NT2/D1 (cell line): ENCODE results near the gene RDH5.

Experiments
- YY1 ChIP-seq: IDR thresholded peaks from 2 replicates; pipeline ENCODE4 v1.6.1; 2011; ENCODE audit not compliant: insufficient read length, insufficient read depth
- ZNF274 ChIP-seq: IDR thresholded peaks from 2 replicates; pipeline ENCODE4 v1.6.1; 2011; ENCODE audit warnings: mild to moderate bottlenecking, low read depth, low read length

DNA sequence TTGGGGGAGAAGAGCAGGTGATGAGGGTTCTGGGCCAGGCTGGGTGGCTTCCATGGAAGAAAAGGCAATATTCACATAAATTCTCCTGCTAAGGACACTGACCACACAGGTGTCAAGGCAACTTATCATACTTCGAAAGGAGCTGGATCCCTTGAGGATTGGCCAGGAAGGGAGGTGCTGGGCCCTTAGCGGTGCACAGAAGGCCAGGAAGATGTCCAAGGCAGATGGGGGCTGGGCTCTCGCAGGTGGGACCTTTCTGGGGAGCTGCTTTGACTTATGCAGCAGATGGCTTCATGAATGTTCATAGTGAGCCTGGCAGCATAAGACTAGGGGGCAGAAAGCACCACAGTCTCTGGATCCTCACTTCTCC is 4.7 kb downstream of the RDH5 start:
- TF ChIP-seq YY1 (no peak), ZNF274 (no peak)
